NOMO-1 treated with DMSO at 0.1 percent for 48 hours (cell line): ENCODE results near the gene CDNF.
"Not testable (repeated sequence)": the region's sequence is repeated elsewhere in the genome, so short reads cannot be mapped to it uniquely, and the experiment has no call there.

ENCODE experiments used
- DNase-seq: peaks from one replicate; lab custom pipeline; 2025; ENCODE audit not compliant: unreplicated experiment; lab: John Stamatoyannopoulos, UW

The CDNF gene

GRCh38 chr10:14839305-14839695, 1.5 kb upstream of the CDNF start:
- no peak for DNase-seq

- peak; percentile 7 for DNase-seq
Measured at GRCh38 chr10:14838582-14839304, 906 bp upstream of the CDNF start.

- no peak for DNase-seq
Measured at GRCh38 chr10:14837003-14837756, 657 bp downstream of the CDNF start.

GRCh38 chr10:14836208-14836607, 1.6 kb downstream of the CDNF start:
- no peak for DNase-seq

GRCh38 chr10:14833106-14833505, 4.7 kb downstream of the CDNF start:
- DNase-seq, result no peak

GRCh38 chr10:14826076-14826829, 11.6 kb downstream of the CDNF start:
- DNase-seq, result peak; percentile 76

GRCh38 chr10:14823966-14824365, 13.9 kb downstream of the CDNF start:
- DNase-seq, result no peak

GRCh38 chr10:14822879-14823755, 14.7 kb downstream of the CDNF start:
- DNase-seq, result peak; percentile 78

- no peak for DNase-seq
Measured at GRCh38 chr10:14821635-14822375, 16.0 kb downstream of the CDNF start.

- peak; percentile 35 for DNase-seq
Measured at GRCh38 chr10:14820775-14821154, 17.1 kb downstream of the CDNF start.

GRCh38 chr10:14820010-14820774, 17.6 kb downstream of the CDNF start:
- no peak for DNase-seq

- DNase-seq, result not testable (repeated sequence)
Measured at GRCh38 chr10:14816717-14817116, 21.1 kb downstream of the CDNF start.

GRCh38 chr10:14815681-14816080, 22.2 kb downstream of the CDNF start:
- DNase-seq, result peak; percentile 81

GRCh38 chr10:14812271-14812670, 25.6 kb downstream of the CDNF start:
- DNase-seq, result no peak

GRCh38 chr10:14810969-14811953, 26.6 kb downstream of the CDNF start:
- DNase-seq, result peak; percentile 10

GRCh38 chr10:14806318-14806717, 31.5 kb downstream of the CDNF start:
- DNase-seq, result no peak

- DNase-seq, result no peak
Measured at GRCh38 chr10:14803827-14804226, 34.0 kb downstream of the CDNF start.

- DNase-seq, result no peak
Measured at GRCh38 chr10:14801723-14802122, 36.1 kb downstream of the CDNF start.
